Stimulated activated naive CD8-positive, alpha-beta T cell treated with anti-CD3 and anti-CD28 coated beads, Interleukin-15, amount 100 ng/mL, for 72 hours (primary cell): ENCODE data around the gene OPCML.

Experiments
- ATAC-seq: fragments of 150-1000 bp; cut with Tn5 transposase; 2 replicates; pipeline ENCODE4 v1.10.0; 2021; ENCODE audit warnings: mild to moderate bottlenecking, moderate library complexity
- DNase-seq, 2 donors: peaks; one replicate each; pipeline ENCODE4 v3.0.0; 2021 to 2022
- H3K27ac Mint-ChIP-seq, 2 donors: one replicate each; pipeline ENCODE4 v1.8.0; 2022; ENCODE audit warnings: mild to moderate bottlenecking in 2 of 2, mixed read lengths in 2 of 2, moderate library complexity in 2 of 2
- H3K27me3 Mint-ChIP-seq: one replicate; pipeline ENCODE4 v1.8.0; 2022; ENCODE audit warnings: mixed read lengths
- H3K4me1 Mint-ChIP-seq: one replicate; pipeline ENCODE4 v1.8.0; 2022; ENCODE audit warnings: mild to moderate bottlenecking, mixed read lengths
- H3K4me3 Mint-ChIP-seq, 2 donors: one replicate each; pipeline ENCODE4 v1.8.0; 2022; ENCODE audit warnings: mild to moderate bottlenecking in 2 of 2, mixed read lengths in 2 of 2, moderate library complexity in 1 of 2
- H3K9me3 Mint-ChIP-seq, 2 donors: one replicate each; pipeline ENCODE4 v1.8.0; 2022; ENCODE audit warnings: mixed read lengths in 2 of 2

OPCML gene

GRCh38 chr11:132588366-132588765 lies 943.9 kb downstream of the OPCML start:
- H3K4me3 Mint-ChIP-seq, result no peak overlapping the region
- ATAC-seq (no peak), DNase-seq (no peak)
- peaks cover 9% of the 10 kb centered on the region for H3K27me3 Mint-ChIP-seq
- no peak overlapping the region for H3K27ac Mint-ChIP-seq
- H3K9me3 Mint-ChIP-seq, result no peaks in the 10 kb centered on the region
- no peaks in the 10 kb centered on the region for H3K4me1 Mint-ChIP-seq

- Mint-ChIP-seq H3K27ac (no peak overlapping the region), H3K4me1 (no peaks in the 10 kb centered on the region), H3K4me3 (no peak overlapping the region), H3K9me3 (no peaks in the 10 kb centered on the region), H3K27me3 (peaks cover 9% of the 10 kb centered on the region)
- DNase-seq (no peak), ATAC-seq (no peak)
These were observed 944.6 kb downstream of the OPCML start for GRCh38 chr11:132587716-132588115.

- H3K9me3 Mint-ChIP-seq, result no peaks in the 10 kb centered on the region
- H3K27me3 Mint-ChIP-seq, result peaks cover 9% of the 10 kb centered on the region
- H3K27ac Mint-ChIP-seq, result no peak overlapping the region
- no peaks in the 10 kb centered on the region for H3K4me1 Mint-ChIP-seq
- no peak overlapping the region for H3K4me3 Mint-ChIP-seq
- DNase-seq (no peak), ATAC-seq (no peak)
These were observed 945.5 kb downstream of the OPCML start for GRCh38 chr11:132586801-132587200.

GRCh38 chr11:132579634-132580327 lies 952.5 kb downstream of the OPCML start:
- peaks cover 0 to 6% of the 10 kb centered on the region in 2 donors for H3K9me3 Mint-ChIP-seq
- H3K4me3 Mint-ChIP-seq, result no peak overlapping the region
- DNase-seq (no peak), ATAC-seq (no peak)
- no peaks in the 10 kb centered on the region for H3K4me1 Mint-ChIP-seq
- no peak overlapping the region for H3K27ac Mint-ChIP-seq
- no peaks in the 10 kb centered on the region for H3K27me3 Mint-ChIP-seq

GRCh38 chr11:132579136-132579535 lies 953.2 kb downstream of the OPCML start:
- Mint-ChIP-seq H3K4me3 (no peak overlapping the region), H3K27ac (no peak overlapping the region), H3K4me1 (no peaks in the 10 kb centered on the region), H3K27me3 (no peaks in the 10 kb centered on the region), H3K9me3 (peaks cover 0 to 6% of the 10 kb centered on the region in 2 donors)
- ATAC-seq, result no peak
- no peak for DNase-seq

GRCh38 chr11:132578580-132578979 lies 953.7 kb downstream of the OPCML start:
- H3K4me1 Mint-ChIP-seq, result no peaks in the 10 kb centered on the region
- no peak for DNase-seq
- H3K9me3 Mint-ChIP-seq, result peaks cover 0 to 6% of the 10 kb centered on the region in 2 donors
- ATAC-seq, result no peak
- no peaks in the 10 kb centered on the region for H3K27me3 Mint-ChIP-seq
- H3K27ac Mint-ChIP-seq, result no peak overlapping the region
- no peak overlapping the region for H3K4me3 Mint-ChIP-seq

- H3K27ac Mint-ChIP-seq, result no peak overlapping the region
- no peak overlapping the region for H3K4me3 Mint-ChIP-seq
- no peaks in the 10 kb centered on the region for H3K4me1 Mint-ChIP-seq
- H3K9me3 Mint-ChIP-seq, result peaks cover 0 to 6% of the 10 kb centered on the region in 2 donors
- no peak for ATAC-seq
- DNase-seq, result no peak
- no peaks in the 10 kb centered on the region for H3K27me3 Mint-ChIP-seq
These were observed 955.6 kb downstream of the OPCML start for GRCh38 chr11:132576706-132577105.

GRCh38 chr11:132564091-132564885 lies 968.0 kb downstream of the OPCML start:
- DNase-seq (no peak), ATAC-seq (no peak)
- H3K4me3 Mint-ChIP-seq, result no peak overlapping the region
- peaks cover 7% of the 10 kb centered on the region for H3K27me3 Mint-ChIP-seq
- no peaks in the 10 kb centered on the region for H3K4me1 Mint-ChIP-seq
- H3K27ac Mint-ChIP-seq, result no peak overlapping the region
- H3K9me3 Mint-ChIP-seq, result peaks cover 9 to 17% of the 10 kb centered on the region in 2 donors

- peaks cover 7% of the 10 kb centered on the region for H3K27me3 Mint-ChIP-seq
- H3K9me3 Mint-ChIP-seq, result peaks cover 9 to 14% of the 10 kb centered on the region in 2 donors
- H3K4me1 Mint-ChIP-seq, result no peaks in the 10 kb centered on the region
- no peak for ATAC-seq
- no peak overlapping the region for H3K27ac Mint-ChIP-seq
- no peak overlapping the region for H3K4me3 Mint-ChIP-seq
- no peak for DNase-seq
These were observed 969.3 kb downstream of the OPCML start for GRCh38 chr11:132563050-132563449.

GRCh38 chr11:132561937-132562336 lies 970.4 kb downstream of the OPCML start:
- H3K9me3 Mint-ChIP-seq, result peaks cover 8 to 9% of the 10 kb centered on the region in 2 donors
- no peaks in the 10 kb centered on the region for H3K27me3 Mint-ChIP-seq
- H3K4me3 Mint-ChIP-seq, result no peak overlapping the region
- ATAC-seq (no peak), DNase-seq (no peak)
- H3K27ac Mint-ChIP-seq, result no peak overlapping the region
- H3K4me1 Mint-ChIP-seq, result no peaks in the 10 kb centered on the region

GRCh38 chr11:132559331-132560036 lies 972.8 kb downstream of the OPCML start:
- no peak overlapping the region for H3K4me3 Mint-ChIP-seq
- H3K27ac Mint-ChIP-seq, result no peak overlapping the region
- no peak for DNase-seq
- peaks cover 8 to 9% of the 10 kb centered on the region in 2 donors for H3K9me3 Mint-ChIP-seq
- no peaks in the 10 kb centered on the region for H3K27me3 Mint-ChIP-seq
- no peaks in the 10 kb centered on the region for H3K4me1 Mint-ChIP-seq
- no peak for ATAC-seq

- H3K9me3 Mint-ChIP-seq, result peaks cover 8 to 20% of the 10 kb centered on the region in 2 donors
- H3K4me3 Mint-ChIP-seq, result no peak overlapping the region
- ATAC-seq (no peak), DNase-seq (no peak)
- no peaks in the 10 kb centered on the region for H3K27me3 Mint-ChIP-seq
- H3K4me1 Mint-ChIP-seq, result no peaks in the 10 kb centered on the region
- no peak overlapping the region for H3K27ac Mint-ChIP-seq
These were observed 976.0 kb downstream of the OPCML start for GRCh38 chr11:132556316-132556715.

- no peaks in the 10 kb centered on the region for H3K4me1 Mint-ChIP-seq
- H3K9me3 Mint-ChIP-seq, result peaks cover 4 to 21% of the 10 kb centered on the region in 2 donors
- no peak overlapping the region for H3K27ac Mint-ChIP-seq
- no peak for DNase-seq
- H3K27me3 Mint-ChIP-seq, result no peaks in the 10 kb centered on the region
- ATAC-seq, result no peak
- no peak overlapping the region for H3K4me3 Mint-ChIP-seq
These were observed 976.7 kb downstream of the OPCML start for GRCh38 chr11:132555617-132556016.

- peaks cover 0 to 24% of the 10 kb centered on the region in 2 donors for H3K9me3 Mint-ChIP-seq
- no peak overlapping the region for H3K27ac Mint-ChIP-seq
- no peak overlapping the region for H3K4me3 Mint-ChIP-seq
- no peak for ATAC-seq
- H3K27me3 Mint-ChIP-seq, result no peaks in the 10 kb centered on the region
- DNase-seq, result no peak
- no peaks in the 10 kb centered on the region for H3K4me1 Mint-ChIP-seq
These were observed 981.3 kb downstream of the OPCML start for GRCh38 chr11:132551016-132551415.

GRCh38 chr11:132549561-132549960 lies 982.7 kb downstream of the OPCML start:
- no peak overlapping the region for H3K4me3 Mint-ChIP-seq

GRCh38 chr11:132549001-132549400 lies 983.3 kb downstream of the OPCML start:
- H3K9me3 Mint-ChIP-seq, result peaks cover 0 to 24% of the 10 kb centered on the region in 2 donors
- H3K4me3 Mint-ChIP-seq, result no peak overlapping the region
- no peaks in the 10 kb centered on the region for H3K4me1 Mint-ChIP-seq
- no peaks in the 10 kb centered on the region for H3K27me3 Mint-ChIP-seq
- ATAC-seq (no peak), DNase-seq (no peak)
- no peak overlapping the region for H3K27ac Mint-ChIP-seq

More at GRCh38 chr11:132549561-132549960, 982.7 kb downstream of the OPCML start:
- Mint-ChIP-seq H3K4me1 (no peaks in the 10 kb centered on the region), H3K27me3 (no peaks in the 10 kb centered on the region), H3K9me3 (peaks cover 0 to 24% of the 10 kb centered on the region in 2 donors), H3K27ac (no peak overlapping the region)
- DNase-seq, result no peak
- no peak for ATAC-seq
